Heart right ventricle (tissue), 16 donors: ENCODE data around the gene MYT1. TPM values are rescaled to one million over a fixed set of nuclear protein-coding genes. Genes with fewer than 3 reads are reported as not detected.

Experiments used
- ATAC-seq, 8 donors: fragments of 200-7000 bp; cut with Tn5 transposase; one replicate each; pipeline ENCODE4 v1.9.1; 2020; ENCODE audit warnings: mild to moderate bottlenecking in 8 of 8, moderate library complexity in 8 of 8, moderate number of reproducible peaks in 1 of 8
- DNase-seq, 2 donors: peaks; one replicate each; pipeline ENCODE4 v3.0.0-alpha.2; 2020
- H3K27ac ChIP-seq, 10 donors: fragments of 200-600 bp; sonication (generic) in 2 of 10; one replicate each; pipeline versions ENCODE4 v1.5.0 to v1.8.0; 2020 to 2022; ENCODE audit warnings: mild to moderate bottlenecking in 3 of 10
- H3K27me3 ChIP-seq, 7 donors: fragments of 200-600 bp; one replicate each; pipeline ENCODE4 v1.8.0; 2021 to 2022; ENCODE audit warnings: mild to moderate bottlenecking in 2 of 7
- H3K36me3 ChIP-seq, 9 donors: fragments of 200-600 bp; sonication (generic) in 1 of 9; one replicate each; pipeline versions ENCODE4 v1.5.0 to v1.8.0; 2020 to 2022; ENCODE audit warnings: mild to moderate bottlenecking in 2 of 9
- H3K4me1 ChIP-seq, 9 donors: fragments of 200-600 bp; sonication (generic) in 1 of 9; one replicate each; pipeline versions ENCODE4 v1.5.0 to v1.8.0; 2020 to 2022; ENCODE audit warnings: mild to moderate bottlenecking in 4 of 9
- H3K4me3 ChIP-seq, 10 donors: fragments of 200-600 bp; sonication (generic) in 2 of 10; one replicate each; pipeline versions ENCODE4 v1.5.0 to v1.8.0; 2020 to 2022; ENCODE audit warnings: mild to moderate bottlenecking in 7 of 10, moderate library complexity in 2 of 10
- H3K9me3 ChIP-seq, 11 donors: fragments of 200-600 bp in 10 of 11; sonication (generic) in 2 of 11; one replicate each; pipeline versions ENCODE4 v1.5.0 to v1.8.0; 2013 to 2022; ENCODE audit warnings: mild to moderate bottlenecking in 2 of 11, control low read depth in 1 of 11, moderate library complexity in 1 of 11
- CTCF ChIP-seq, 9 donors: fragments of 200-600 bp; sonication (generic) in 2 of 9; IDR thresholded peaks; one replicate each; pipeline versions ENCODE4 v1.5.0 to v1.8.0; 2021 to 2022; ENCODE audit warnings: antibody characterized with exemption in 9 of 9, mild to moderate bottlenecking in 5 of 9, moderate library complexity in 1 of 9
- WGBS, 2 donors: extraction: QIAGEN DNeasy Blood & Tissue Kit; methylation state at CpG; one replicate each; pipeline ENCODE4 v1.1.7; 2013; ENCODE audit warnings: inconsistent platforms in 1 of 2; 5-methylcytosine and 5-hydroxymethylcytosine counted together
- intact Hi-C, 10 donors: fragments of 100-400 bp; cut with DNase I; formaldehyde crosslinking; loops; one replicate each; pipeline versions ENCODE4 v1.11.1 to v1.14.2; 2022
- polyA plus RNA-seq, 2 donors: library from polyadenylated mRNA; stranded (reverse); fragments of 200-250 nt; gene quantifications; one replicate each; pipeline ENCODE4 v1.2.3, GENCODE V29; 2013
- total RNA-seq, 10 donors: library from RNA; stranded (reverse); fragmentation: NEBNext Ultra II Directional in 3 of 10; extraction: Animal tissue kit (Norgen Biotek cat#: 25700) in 3 of 10; gene quantifications; one replicate each; pipeline versions ENCODE4 v1.2.1 to v1.2.4, GENCODE V29; 2021 to 2023
- donor health status: Arrhythmogenic right ventricular cardiomyopathy.
- donor health status: ischemic (EF 13 %, LVEDD 7.1; RV severe dilation, severe dysfunction).
- donor health status: healthy with polysubstance abuse.
- donor health status: DM: no; HTN: yes; CAD: no.
- donor health status: DM: no; HTN: no; CAD: no.
- donor health status: ischemic (EF 25% LVEDD 6.9; RV normal size, moderate dysfunction).
- donor health status: ischemic (EF 25% LVEDD 5.7; RV mildly dilated, moderate dysfunction).
- donor health status: healthy.
- donor health status: DM: yes; HTN: yes; CAD: no.
- donor health status: Ischemic cardiomyopathy.
- donor health status: ischemic (EF 35%, LVEDD 5.7; RV mildly dilated, moderate dysfunction).
- donor health status: nonischemic (EF 11% LVEDD 7.7; RV severe dilation, severe dysfunction).
- donor health status: DM: yes; HTN: yes; CAD: no.
- donor health status: PGD.
- donor health status: ischemic (EF 29% LVEDD 5.4; RV normal size, mild dysfunction).
- donor health status: nonischemic (EF 23%, LVEDD 6.1; RV moderate dilation, normal function).

The MYT1 gene
- total and polyA plus RNA-seq, 12 donors: 0.01 to 0.35 (median 0.11) TPM; not detected in 1

- DNase-seq: no peak
- 81 to 82% methylated on average over 8 of the region's 8 CpGs for WGBS, 2 donors
- H3K4me1 ChIP-seq: peaks cover 0 to 8% (median 0%) of the 10 kb centered on the region in 9 donors
Observed at GRCh38 chr20:64241061-64241460, 76.8 kb downstream of the MYT1 start.

GRCh38 chr20:64242003-64242796 is 77.9 kb downstream of the MYT1 start:
- no peak for TF ChIP-seq CTCF (IDR thresholded peaks at IDR 0.05)
- peaks cover 0 to 7% (median 0%) of the 10 kb centered on the region in 7 donors for H3K27me3 ChIP-seq
- H3K4me1 ChIP-seq: peaks cover 0 to 8% (median 0%) of the 10 kb centered on the region in 9 donors
- H3K9me3 ChIP-seq: no peaks in the 10 kb centered on the region
- WGBS, 2 donors: 84 to 86% methylated on average over 19 of the region's 19 CpGs
- H3K4me3 ChIP-seq: no peak overlapping the region
- DNase-seq (no peak), ATAC-seq (no peak)
- H3K27ac ChIP-seq: no peak overlapping the region
- intact Hi-C loops: no loop called here
- H3K36me3 ChIP-seq: no peaks in the 10 kb centered on the region

More at GRCh38 chr20:64241061-64241460, 76.8 kb downstream of the MYT1 start:
- Histone ChIP-seq H3K36me3 (no peaks in the 10 kb centered on the region), H3K4me3 (no peak overlapping the region), H3K9me3 (no peaks in the 10 kb centered on the region), H3K27ac (no peak overlapping the region), H3K27me3 (peaks cover 0 to 7% (median 0%) of the 10 kb centered on the region in 7 donors)
- no peak for ATAC-seq
- intact Hi-C loops: no loop called here
- TF ChIP-seq CTCF (IDR thresholded peaks at IDR 0.05): no peak

GRCh38 chr20:64242797-64243475 is 78.7 kb downstream of the MYT1 start:
- peaks cover 0 to 8% (median 0%) of the 10 kb centered on the region in 9 donors for H3K4me1 ChIP-seq
- H3K36me3 ChIP-seq: no peaks in the 10 kb centered on the region
- DNase-seq: no peak
- intact Hi-C loops: no loop called here
- WGBS, 2 donors: 86% methylated on average over 4 of the region's 4 CpGs
- ATAC-seq: no peak
- H3K27ac ChIP-seq: no peak overlapping the region
- H3K27me3 ChIP-seq: peaks cover 0 to 7% (median 0%) of the 10 kb centered on the region in 7 donors
- no peaks in the 10 kb centered on the region for H3K9me3 ChIP-seq
- TF ChIP-seq CTCF (IDR thresholded peaks at IDR 0.05): no peak
- no peak overlapping the region for H3K4me3 ChIP-seq

GRCh38 chr20:64244281-64244805 is 80.1 kb downstream of the MYT1 start:
- DNase-seq (no peak), ATAC-seq (no peak)
- no peaks in the 10 kb centered on the region for H3K36me3 ChIP-seq
- H3K4me1 ChIP-seq: no peaks in the 10 kb centered on the region
- peaks cover 0 to 7% (median 0%) of the 10 kb centered on the region in 7 donors for H3K27me3 ChIP-seq
- H3K27ac ChIP-seq: no peak overlapping the region
- H3K4me3 ChIP-seq: no peak overlapping the region
- WGBS, 2 donors: 52 to 63% methylated on average over 2 of the region's 2 CpGs
- no peak for TF ChIP-seq CTCF (IDR thresholded peaks at IDR 0.05)
- intact Hi-C loops: no loop called here
- no peaks in the 10 kb centered on the region for H3K9me3 ChIP-seq
